Upper lobe of left lung (tissue), 6 donors: ENCODE measurements around the gene RFT1. TPM values are rescaled to one million over a fixed set of nuclear protein-coding genes. Genes with fewer than 3 reads are reported as not detected.

Experiments used
- ATAC-seq, 2 donors: fragments of 200-7000 bp; cut with Tn5 transposase; one replicate each; pipeline ENCODE4 v1.9.1; 2022; ENCODE audit warnings: mild to moderate bottlenecking in 2 of 2, moderate library complexity in 2 of 2; ENCODE audit not compliant: low FRiP score in 2 of 2
- DNase-seq, 2 donors: peaks; one replicate each; pipeline ENCODE4 v3.0.0-alpha.2; 2019 to 2020
- H3K27ac ChIP-seq, 4 donors: fragments of 200-600 bp; sonication (generic); one replicate each; pipeline ENCODE4 v1.5.1; 2016 to 2019
- H3K27me3 ChIP-seq, 4 donors: fragments of 200-600 bp; sonication (generic); one replicate each; pipeline ENCODE4 v1.5.1; 2017 to 2019
- H3K36me3 ChIP-seq, 4 donors: fragments of 200-600 bp; sonication (generic); one replicate each; pipeline ENCODE4 v1.5.1; 2016 to 2019
- H3K4me1 ChIP-seq, 4 donors: fragments of 200-600 bp; sonication (generic); one replicate each; pipeline ENCODE4 v1.5.1; 2018 to 2019
- H3K4me3 ChIP-seq, 4 donors: fragments of 200-600 bp; sonication (generic); one replicate each; pipeline ENCODE4 v1.5.1; 2017 to 2019; ENCODE audit warnings: mild to moderate bottlenecking in 2 of 4, moderate library complexity in 1 of 4
- H3K9me3 ChIP-seq, 4 donors: fragments of 200-600 bp; sonication (generic); one replicate each; pipeline ENCODE4 v1.5.1; 2018 to 2019
- EP300 ChIP-seq, 4 donors: sonication (generic); formaldehyde crosslinking; IDR thresholded peaks; one replicate each; pipeline ENCODE4 v1.5.1; 2017; ENCODE audit warnings: antibody characterized with exemption in 4 of 4, control low read depth in 2 of 4
- POLR2A ChIP-seq, 4 donors: fragments of 450-650 bp; IDR thresholded peaks; one replicate each; pipeline ENCODE4 v1.5.1; 2016 to 2017; ENCODE audit warnings: antibody characterized with exemption in 4 of 4, mild to moderate bottlenecking in 2 of 4
- POLR2AphosphoS5 ChIP-seq, 2 donors: sonication (generic); formaldehyde crosslinking; IDR thresholded peaks; one replicate each; pipeline ENCODE4 v1.5.1; 2017; ENCODE audit warnings: antibody characterized with exemption in 2 of 2
- WGBS, 2 donors: methylation state at CpG; one replicate each; pipeline ENCODE4 v1.1.5; 2017 to 2018; 5-methylcytosine and 5-hydroxymethylcytosine counted together
- total RNA-seq, 6 donors: library from RNA; depleted of rRNA in 4 of 6; stranded (reverse); fragments of >200 nt in 4 of 6; gene quantifications; one replicate each; pipeline versions ENCODE4 v1.1.0 to v1.2.1, GENCODE V29; 2016 to 2021
- TF ChIP-seq, protein P1 (sequence below), 6 experiments: fragments of 450-650 bp in 4 of 6; fragments of 200-600 bp in 2 of 6; sonication (generic) in 2 of 6; IDR thresholded peaks; one replicate each; pipeline ENCODE4 v1.5.1; 2016 to 2019; ENCODE audit warnings: antibody characterized with exemption in 6 of 6
- donor health status: DM: no; HTN: no; CAD: no; lungs with moderate emphysema.
- donor health status: DM: no; HTN: yes; CAD: no; lungs with severe emphysema.

RFT1 gene, protein sequence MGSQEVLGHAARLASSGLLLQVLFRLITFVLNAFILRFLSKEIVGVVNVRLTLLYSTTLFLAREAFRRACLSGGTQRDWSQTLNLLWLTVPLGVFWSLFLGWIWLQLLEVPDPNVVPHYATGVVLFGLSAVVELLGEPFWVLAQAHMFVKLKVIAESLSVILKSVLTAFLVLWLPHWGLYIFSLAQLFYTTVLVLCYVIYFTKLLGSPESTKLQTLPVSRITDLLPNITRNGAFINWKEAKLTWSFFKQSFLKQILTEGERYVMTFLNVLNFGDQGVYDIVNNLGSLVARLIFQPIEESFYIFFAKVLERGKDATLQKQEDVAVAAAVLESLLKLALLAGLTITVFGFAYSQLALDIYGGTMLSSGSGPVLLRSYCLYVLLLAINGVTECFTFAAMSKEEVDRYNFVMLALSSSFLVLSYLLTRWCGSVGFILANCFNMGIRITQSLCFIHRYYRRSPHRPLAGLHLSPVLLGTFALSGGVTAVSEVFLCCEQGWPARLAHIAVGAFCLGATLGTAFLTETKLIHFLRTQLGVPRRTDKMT
- total RNA-seq: 10 to 100 TPM in 4 of 6 donors, 1 to 10 TPM in 2; 5.1 to 19.9 (median 12.8) TPM

DNA sequence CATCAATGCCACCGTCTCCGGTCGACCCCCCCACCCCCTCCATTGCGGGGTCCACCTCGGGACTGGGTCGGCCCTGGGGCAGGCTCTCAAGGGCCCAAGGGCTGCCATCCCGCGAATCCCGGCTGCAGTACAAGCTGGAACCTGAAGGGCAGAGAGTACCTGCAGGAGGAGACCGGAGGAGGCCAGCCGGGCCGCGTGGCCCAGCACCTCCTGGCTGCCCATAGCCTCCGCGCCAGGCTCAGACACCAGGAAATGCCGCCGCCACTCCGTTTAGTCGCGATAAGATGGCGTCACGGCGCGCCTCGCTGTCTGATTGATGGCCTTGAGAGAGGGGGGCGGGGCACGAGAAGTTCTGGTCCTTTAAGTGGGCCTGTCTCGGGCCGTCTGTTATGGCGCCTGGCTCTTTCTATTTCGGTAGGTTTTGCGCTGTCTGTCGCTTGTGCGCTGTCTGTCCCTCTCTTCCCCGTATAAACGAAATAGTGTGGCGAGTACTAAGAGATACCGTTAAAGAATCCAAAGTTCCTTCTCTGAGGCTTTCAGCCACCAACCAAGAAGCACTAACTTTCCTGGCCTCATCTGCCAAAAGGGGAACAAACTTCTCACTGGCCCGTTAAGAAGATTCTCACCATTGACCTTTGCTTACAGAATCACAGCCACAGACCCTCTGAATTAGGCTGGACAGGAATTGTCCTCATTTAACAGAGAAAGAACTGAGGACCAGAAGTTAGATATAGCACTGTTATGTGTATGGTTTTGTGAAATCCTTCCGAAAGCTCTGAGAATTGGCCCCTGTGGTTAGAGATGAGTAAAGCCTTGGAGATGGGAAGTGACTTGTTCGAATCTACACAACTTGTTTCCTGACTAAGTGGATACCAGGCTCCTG is at the start of gene RFT1:
TSS of gene RFT1 (minus strand) at position 257 of the 883 bp plus-strand sequence. CDS start at position 222, 35 bp downstream.
- whole genome bisulfite sequencing, 2 donors: 4 to 5% methylated on average over 13 to 25 of the region's 41 CpGs
- Histone ChIP-seq H3K27ac (peak within 1 kb of the TSS; percentile 88 to 93 (median 92)), H3K4me1 (peaks cover 19 to 43% (median 27%) of the 10 kb centered on the region in 4 donors), H3K27me3 (no peaks in the 10 kb centered on the region), H3K36me3 (peaks cover 0 to 8% (median 3%) of the 10 kb centered on the region in 4 donors), H3K4me3 (peak within 1 kb of the TSS; percentile 73 to 95 (median 90)), H3K9me3 (no peaks in the 10 kb centered on the region)
- DNase-seq: peak; percentile 96 to 99
- no peak for TF ChIP-seq EP300 (IDR thresholded peaks at IDR 0.05)
- TF ChIP-seq POLR2A (IDR thresholded peaks at IDR 0.05): peak in 3 of 4 donors; percentile 73 to 80 (median 74)
- TF ChIP-seq, protein P1, sequence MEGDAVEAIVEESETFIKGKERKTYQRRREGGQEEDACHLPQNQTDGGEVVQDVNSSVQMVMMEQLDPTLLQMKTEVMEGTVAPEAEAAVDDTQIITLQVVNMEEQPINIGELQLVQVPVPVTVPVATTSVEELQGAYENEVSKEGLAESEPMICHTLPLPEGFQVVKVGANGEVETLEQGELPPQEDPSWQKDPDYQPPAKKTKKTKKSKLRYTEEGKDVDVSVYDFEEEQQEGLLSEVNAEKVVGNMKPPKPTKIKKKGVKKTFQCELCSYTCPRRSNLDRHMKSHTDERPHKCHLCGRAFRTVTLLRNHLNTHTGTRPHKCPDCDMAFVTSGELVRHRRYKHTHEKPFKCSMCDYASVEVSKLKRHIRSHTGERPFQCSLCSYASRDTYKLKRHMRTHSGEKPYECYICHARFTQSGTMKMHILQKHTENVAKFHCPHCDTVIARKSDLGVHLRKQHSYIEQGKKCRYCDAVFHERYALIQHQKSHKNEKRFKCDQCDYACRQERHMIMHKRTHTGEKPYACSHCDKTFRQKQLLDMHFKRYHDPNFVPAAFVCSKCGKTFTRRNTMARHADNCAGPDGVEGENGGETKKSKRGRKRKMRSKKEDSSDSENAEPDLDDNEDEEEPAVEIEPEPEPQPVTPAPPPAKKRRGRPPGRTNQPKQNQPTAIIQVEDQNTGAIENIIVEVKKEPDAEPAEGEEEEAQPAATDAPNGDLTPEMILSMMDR (IDR thresholded peaks at IDR 0.05): peak in 5 of 6 experiments; percentile 13 to 63 (median 24)
- peak; percentile 84 to 94 for TF ChIP-seq POLR2AphosphoS5 (IDR thresholded peaks at IDR 0.05)
- ATAC-seq: peak; percentile 94 to 98

DNA sequence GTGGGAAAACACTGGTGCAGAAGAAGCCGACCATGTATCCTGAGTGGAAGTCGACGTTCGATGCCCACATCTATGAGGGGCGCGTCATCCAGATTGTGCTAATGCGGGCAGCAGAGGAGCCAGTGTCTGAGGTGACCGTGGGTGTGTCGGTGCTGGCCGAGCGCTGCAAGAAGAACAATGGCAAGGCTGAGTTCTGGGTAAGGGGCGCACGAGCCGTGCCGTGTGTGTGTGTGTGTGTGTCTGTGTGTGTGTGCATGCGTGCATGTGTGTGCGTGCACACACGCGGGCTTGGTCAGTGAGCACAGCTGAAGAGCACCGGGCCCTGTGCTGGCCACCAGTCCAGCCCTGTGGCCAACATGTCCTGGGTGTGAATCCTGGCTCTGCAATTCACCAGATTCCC is 49.3 kb upstream of the RFT1 start:
- TF ChIP-seq POLR2AphosphoS5 (IDR thresholded peaks at IDR 0.05) (no peak), EP300 (IDR thresholded peaks at IDR 0.05) (no peak), POLR2A (IDR thresholded peaks at IDR 0.05) (no peak)
- TF ChIP-seq, protein P1 (IDR thresholded peaks at IDR 0.05): no peak
- Histone ChIP-seq H3K9me3 (no peaks in the 10 kb centered on the region), H3K27ac (no peak overlapping the region), H3K4me3 (no peak overlapping the region), H3K27me3 (no peaks in the 10 kb centered on the region), H3K36me3 (peaks cover 31 to 77% (median 72%) of the 10 kb centered on the region in 4 donors), H3K4me1 (peaks cover 0 to 16% (median 2%) of the 10 kb centered on the region in 4 donors)
- 89 to 93% methylated on average over 20 of the region's 20 CpGs for WGBS, 2 donors
- no peak for DNase-seq
- ATAC-seq: no peak

DNA sequence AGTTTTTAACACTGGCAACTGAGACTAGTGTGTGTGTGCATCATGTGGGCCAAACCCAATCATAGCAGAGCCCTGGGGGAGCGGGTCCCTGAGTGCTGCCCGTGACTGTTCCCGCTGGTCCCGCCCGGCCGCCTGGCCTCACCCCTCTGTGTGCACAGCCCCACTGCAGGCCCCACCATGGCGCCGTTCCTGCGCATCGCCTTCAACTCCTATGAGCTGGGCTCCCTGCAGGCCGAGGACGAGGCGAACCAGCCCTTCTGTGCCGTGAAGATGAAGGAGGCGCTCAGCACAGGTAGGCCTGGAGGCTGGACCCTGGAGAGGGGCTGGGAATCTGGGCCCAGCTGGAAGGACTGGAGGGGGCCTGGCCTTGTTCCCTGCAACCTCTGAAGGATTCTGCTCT is 48.0 kb upstream of the RFT1 start:
- WGBS, 2 donors: 97 to 99% methylated on average over 9 to 15 of the region's 15 CpGs
- Histone ChIP-seq H3K27ac (no peak overlapping the region), H3K36me3 (peaks cover 32 to 78% (median 72%) of the 10 kb centered on the region in 4 donors), H3K4me3 (no peak overlapping the region), H3K4me1 (peaks cover 0 to 24% (median 2%) of the 10 kb centered on the region in 4 donors), H3K27me3 (no peaks in the 10 kb centered on the region), H3K9me3 (no peaks in the 10 kb centered on the region)
- ATAC-seq (no peak), DNase-seq (peak in 1 of 2 donors; percentile 77)
- TF ChIP-seq POLR2A (IDR thresholded peaks at IDR 0.05) (no peak), POLR2AphosphoS5 (IDR thresholded peaks at IDR 0.05) (no peak), EP300 (IDR thresholded peaks at IDR 0.05) (no peak)
- TF ChIP-seq, protein P1 (IDR thresholded peaks at IDR 0.05): no peak

DNA sequence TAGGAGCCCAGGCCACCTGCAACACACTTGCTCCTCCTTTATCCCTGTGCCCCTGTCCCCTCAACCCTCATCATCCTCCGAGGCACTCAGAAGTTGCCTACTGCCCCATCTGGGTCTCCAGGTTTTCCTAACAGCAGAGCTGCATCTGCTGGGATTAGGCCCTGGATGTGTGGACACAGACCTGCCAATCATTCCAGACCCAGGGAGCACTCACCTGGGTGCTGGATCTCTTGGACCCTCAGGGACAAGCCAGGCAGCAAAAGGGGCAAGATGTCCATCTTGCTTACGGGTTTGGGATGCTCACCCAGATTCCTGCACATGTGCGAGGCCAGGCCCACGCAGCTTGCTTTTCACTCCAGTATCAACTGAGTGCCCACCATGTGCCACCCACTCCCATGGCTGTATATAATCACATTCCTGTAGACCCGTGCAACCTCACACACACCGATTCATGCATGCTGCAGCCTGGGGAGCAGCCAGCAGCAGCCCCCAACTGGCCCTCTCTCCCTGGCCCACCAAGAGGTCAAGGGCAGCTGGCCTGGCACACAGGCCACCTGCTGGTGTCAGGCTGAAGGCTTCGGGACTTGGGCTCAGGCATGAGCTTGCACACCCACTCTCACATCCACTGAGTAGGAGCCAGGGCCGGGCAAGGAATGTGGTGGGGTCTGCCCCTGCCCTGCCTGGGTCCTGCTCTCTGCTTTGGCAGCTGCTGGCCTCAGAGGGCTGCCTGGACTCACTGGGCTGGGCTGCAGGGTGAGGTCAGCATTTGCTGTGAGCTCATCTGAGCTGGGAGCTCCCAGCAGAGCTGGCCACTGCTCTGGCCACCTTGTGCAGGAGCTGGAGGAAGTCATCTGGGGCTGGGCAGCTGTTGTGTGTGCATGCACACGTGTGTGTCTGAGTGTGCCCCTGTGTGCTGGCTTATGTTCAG is 45.6 kb upstream of the RFT1 start:
- WGBS, 2 donors: 85 to 94% methylated on average over 7 of the region's 9 CpGs
- H3K27ac ChIP-seq: no peak overlapping the region
- H3K36me3 ChIP-seq: peaks cover 17 to 57% (median 49%) of the 10 kb centered on the region in 4 donors
- peaks cover 8 to 45% (median 19%) of the 10 kb centered on the region in 4 donors for H3K4me1 ChIP-seq
- peak; percentile 13 to 48 for ATAC-seq
- TF ChIP-seq POLR2A (IDR thresholded peaks at IDR 0.05) (no peak), EP300 (IDR thresholded peaks at IDR 0.05) (no peak), POLR2AphosphoS5 (IDR thresholded peaks at IDR 0.05) (no peak)
- TF ChIP-seq, protein P1 (IDR thresholded peaks at IDR 0.05): no peak
- no peak for DNase-seq
- H3K27me3 ChIP-seq: no peaks in the 10 kb centered on the region
- H3K4me3 ChIP-seq: no peak overlapping the region
- no peaks in the 10 kb centered on the region for H3K9me3 ChIP-seq
